DMS114 treated with DMSO at 0.1 percent for 48 hours (cell line): Measurements from ENCODE around the gene ZCCHC14.
"Not testable (repeated sequence)": the region's sequence is repeated elsewhere in the genome, so short reads cannot be mapped to it uniquely, and the experiment has no call there.

Source experiments
- DNase-seq: peaks from one replicate; lab custom pipeline; 2025; ENCODE audit not compliant: unreplicated experiment; lab: John Stamatoyannopoulos, UW

Gene ZCCHC14

DNA sequence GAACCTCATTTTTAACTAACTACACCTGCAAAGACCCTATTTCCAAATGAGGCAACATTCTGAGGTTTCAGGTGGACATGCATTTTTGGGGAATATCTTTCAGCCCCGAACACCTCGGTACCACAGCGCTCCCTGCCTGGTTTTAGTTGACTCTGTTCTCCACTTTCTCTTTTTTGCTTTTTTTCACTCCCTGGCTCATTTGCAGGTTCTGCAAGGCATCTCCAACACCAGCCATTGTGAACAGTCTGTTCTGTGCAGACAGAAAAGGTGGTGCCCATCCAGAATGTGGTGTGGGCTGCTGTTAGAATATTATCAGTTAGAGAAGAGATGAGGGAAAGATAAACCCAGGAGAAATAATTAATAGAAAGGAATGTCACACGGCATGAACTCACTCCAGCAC, 32.5 kb upstream of the ZCCHC14 start:
- no peak for DNase-seq

DNA sequence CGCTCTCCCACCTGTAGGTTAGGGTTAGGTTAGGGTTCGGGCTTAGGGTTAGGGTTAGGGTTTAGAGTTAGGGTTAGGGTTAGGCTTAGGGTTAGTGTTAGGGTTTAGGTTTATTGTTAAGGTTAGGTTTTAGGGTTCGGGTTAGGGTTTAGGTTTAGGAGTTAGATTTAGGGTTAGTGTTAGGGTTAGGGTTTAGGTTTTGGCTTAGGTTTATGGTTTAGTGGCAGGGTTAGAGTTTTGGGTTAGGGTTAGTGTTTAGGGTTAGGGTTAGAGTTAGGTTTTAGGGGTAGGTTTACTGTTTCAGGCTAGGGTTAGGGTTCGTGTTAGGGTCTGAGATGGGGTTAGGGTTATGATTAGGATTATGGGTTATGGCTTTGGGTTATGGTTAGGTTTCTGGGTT, 31.6 kb upstream of the ZCCHC14 start:
- no peak for DNase-seq

DNA sequence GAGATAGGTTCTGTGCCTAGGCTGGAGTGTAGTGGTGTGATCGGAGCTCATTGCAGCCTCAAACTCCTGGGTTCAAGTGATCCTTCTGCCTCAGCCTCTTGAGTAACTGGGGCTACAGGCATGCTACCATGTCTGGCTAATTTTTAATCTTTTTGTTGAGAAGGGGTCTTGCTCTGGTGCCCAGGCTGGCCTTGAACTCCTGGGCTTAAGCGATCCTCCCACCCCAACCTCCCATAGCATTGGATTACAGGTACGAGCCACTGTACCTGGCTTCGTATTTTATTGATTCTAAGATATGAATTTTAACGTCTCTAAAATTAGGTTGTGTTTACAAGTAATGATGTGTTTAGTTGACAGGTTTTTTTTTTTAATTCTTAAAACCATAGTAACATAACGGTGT, 30.8 kb upstream of the ZCCHC14 start:
- DNase-seq = not testable (repeated sequence)

DNA sequence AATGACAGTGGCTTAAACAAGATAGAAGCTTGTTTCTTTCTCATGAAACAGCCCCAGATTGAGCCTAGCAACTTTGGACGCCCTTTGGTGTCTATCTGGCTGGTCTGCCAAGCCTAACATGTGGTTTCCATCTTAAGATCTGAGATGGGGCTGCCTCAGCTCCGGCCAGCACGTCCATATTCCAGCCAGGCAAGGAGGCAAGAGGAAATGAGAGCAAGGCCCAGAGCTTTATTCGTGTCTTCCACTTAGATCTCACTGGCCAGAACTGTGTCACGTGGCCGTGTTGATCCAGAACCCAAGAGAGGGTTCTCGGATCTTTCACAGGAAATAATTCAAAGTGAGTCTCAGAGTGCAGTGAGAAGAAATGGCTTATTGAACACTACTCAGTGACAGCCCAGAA, 28.9 kb upstream of the ZCCHC14 start:
- not testable (repeated sequence) for DNase-seq

DNA sequence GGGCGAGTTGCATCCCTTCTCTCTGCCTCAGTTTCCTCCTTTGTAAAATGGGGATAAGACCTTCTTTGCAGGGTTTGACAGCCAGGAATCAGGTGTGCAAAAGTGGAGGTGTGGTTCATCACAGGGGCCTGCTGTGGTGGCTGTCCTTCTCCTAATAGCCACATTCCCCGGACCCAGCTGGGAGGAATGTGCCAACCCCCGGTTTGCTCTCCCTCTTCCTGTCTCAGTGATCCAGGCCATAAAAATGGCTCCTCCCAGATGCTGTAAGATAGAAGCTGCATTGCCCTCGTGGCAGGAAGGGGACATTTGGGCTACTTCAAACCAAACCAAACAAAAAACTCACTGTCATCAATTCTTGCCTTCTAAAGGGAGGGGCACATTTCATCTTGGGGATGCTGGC, 26.3 kb upstream of the ZCCHC14 start:
- DNase-seq = not testable (repeated sequence)

DNA sequence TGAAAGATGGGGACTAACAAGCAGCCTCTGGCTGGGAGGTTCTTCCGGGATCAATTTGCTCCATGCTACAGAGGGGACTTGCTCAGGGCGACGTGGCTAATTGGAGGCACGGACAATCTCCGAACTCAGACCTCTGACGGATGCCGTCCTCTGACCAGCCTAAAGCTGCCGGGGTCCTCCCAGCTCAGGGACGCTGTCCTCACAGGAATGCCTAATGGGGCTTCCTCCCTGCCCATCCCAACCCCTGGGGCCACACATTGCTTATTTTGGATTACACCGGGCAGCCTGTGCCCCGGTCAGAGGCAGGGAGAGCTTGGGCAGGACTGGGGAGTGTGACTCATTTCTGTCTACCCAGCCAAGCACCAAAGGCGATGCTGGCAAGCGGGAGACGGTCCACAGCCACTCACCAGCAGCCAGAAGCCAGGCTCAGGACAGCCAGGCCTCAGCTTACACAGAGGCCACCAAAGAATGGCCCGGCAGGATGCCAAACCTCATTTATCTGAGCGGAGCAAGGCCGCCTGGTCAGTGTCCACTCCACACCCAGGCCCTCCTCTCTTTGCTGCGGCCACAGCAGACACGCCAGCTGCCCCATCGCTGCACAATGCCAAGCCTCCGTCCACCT, 25.7 kb upstream of the ZCCHC14 start:
- not testable (repeated sequence) for DNase-seq

DNA sequence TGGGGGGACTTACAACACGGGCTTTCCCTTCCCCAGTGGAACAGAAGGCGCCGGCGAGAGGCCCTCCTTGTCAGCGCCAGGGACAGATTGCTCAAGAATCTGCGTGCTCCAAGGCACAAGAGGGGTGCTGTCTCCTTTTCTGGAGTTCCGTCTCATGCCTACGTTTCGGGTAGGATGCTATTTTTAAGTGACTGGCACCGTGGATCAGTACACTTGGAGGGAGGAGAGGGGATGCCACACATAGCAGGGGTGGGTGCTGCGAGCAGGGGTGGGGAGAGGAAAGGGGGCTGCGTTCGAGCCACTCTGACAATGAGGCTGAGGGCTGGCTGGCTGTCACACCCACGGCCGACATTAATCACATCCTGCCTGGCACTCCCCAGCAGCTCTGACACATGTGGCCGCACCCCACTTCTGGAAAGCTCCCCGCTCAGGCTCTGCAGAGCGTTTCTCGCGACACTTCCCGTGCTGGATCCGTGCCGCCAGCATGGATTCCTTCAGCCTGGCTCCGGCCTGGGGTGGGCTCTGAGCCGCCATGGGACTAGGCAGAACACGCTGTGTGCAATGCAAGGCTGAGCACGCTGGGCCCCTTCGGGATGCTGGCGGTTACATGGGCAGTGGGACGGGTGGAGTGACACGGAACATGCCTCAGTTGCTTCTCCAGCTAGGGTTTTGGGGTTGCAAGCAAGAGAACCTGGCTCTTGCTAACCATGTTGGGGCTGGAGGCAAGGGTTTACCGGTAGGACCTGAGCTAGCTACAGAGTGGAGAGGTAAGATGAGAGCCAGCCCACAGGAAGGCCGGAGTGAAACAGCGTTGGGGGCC, 25.0 kb upstream of the ZCCHC14 start:
- DNase-seq = not testable (repeated sequence)

DNA sequence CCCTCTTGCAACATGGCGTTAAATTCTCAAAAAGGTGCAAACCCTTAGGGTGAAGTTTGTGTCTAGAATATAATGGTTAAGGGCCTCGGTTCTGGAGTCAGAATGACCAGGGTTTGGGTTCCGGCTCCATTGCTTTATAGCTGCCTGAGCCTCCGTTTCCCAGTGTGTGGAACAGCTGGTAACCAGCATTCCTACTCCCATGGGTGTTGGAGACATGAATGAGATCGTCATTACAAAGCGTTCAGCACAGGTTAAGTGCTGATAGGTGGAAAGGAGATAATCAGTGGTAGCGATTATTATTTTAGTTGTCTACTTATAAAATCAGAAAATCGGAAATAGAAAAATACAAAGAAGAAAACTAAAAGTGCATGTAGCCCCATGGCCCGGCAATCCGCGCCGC, 23.5 kb upstream of the ZCCHC14 start:
- DNase-seq = no peak

DNA sequence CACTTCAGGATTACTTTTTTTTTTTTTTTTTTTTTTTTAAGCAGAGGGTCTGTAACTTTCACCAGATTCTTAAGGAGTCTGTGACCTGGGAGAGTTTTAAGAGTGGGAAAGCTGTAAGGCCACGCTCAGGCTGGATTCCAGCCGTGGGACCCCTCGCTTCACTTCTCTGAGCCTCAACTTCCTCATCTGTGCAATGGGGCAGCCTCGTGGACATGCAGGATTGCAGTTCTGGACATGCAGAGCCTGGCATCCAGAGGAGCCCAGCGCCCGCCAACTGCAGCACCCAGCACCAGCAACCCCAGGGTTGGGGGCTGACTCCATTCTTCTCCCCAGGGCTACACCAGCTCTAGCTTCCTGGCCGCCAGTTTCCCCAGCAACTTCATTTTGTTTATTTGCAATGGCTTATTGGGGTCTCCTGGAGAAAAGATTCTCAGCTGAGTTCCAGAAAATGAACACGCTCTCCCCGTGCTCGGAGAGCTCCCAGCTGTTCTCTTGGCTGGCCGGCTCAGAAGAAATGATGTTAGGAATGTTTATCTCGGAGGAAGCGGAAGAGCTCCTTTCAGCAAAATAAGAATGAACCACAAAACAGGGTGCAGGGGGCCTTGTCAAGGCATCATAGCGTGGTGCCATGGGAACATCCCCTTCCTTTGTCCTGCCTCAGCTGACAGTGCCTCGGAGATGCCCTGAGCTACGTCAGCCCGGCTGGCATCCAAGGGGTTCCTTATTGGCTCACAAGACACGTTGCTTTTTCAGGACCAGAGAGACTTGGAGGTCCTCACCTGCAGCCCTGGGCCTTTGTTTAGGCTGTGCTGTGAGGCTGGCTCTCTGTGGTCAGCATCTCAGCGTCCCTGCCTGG, 22.9 kb upstream of the ZCCHC14 start:
- DNase-seq = no peak

DNA sequence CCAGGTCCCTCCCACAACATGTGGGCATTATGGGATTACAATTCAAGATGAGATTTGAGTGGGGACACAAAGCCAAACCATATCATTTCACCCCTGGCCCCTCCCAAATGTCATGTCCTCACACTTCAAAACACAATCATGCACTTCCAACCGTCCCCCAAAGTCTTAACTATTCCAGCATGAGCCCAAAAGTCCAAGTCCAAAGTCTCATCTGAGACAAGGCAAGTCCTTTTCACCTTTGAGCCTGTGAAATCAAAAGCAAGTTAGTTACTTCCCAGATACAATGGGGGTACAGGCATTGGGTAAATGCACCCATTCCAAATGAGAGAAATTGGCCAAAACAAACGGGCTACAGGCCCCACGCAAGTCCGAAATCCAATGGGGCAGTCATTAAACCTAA, 17.0 kb upstream of the ZCCHC14 start:
- DNase-seq = not testable (repeated sequence)

DNA sequence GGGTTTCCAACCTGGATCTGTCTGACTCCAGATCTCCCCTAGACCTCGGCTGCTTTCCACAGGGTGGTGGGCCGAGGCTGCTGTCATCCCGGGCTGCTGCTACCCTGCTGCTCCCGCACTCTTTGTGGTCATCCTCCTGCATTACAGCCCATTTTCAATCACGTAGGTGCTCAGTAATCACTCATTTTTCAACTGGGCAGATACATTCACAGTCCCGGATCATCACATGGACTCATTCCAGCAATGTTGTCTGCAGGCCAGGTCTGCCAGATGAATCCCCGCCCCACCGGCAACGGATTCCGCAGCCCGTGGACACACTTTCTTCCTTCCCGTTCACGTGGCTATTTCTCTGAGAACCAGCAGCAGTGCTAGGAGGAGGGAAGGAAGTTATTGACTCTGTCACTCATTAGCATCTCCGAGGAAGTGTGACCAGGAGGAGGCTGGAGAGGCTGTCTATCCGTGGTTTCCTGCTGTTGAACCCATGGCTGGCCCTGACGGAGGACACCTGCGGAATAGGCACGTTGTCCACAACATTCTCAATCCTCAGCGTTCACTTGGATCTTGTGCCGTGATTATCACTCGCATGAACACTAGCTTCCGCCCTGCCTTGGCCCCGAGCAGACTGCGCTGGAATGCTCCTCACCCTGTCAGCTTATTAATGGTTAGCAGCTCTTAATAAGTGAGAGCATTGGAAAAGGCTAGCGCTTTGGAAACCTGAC, 14.7 kb upstream of the ZCCHC14 start:
- DNase-seq = no peak

DNA sequence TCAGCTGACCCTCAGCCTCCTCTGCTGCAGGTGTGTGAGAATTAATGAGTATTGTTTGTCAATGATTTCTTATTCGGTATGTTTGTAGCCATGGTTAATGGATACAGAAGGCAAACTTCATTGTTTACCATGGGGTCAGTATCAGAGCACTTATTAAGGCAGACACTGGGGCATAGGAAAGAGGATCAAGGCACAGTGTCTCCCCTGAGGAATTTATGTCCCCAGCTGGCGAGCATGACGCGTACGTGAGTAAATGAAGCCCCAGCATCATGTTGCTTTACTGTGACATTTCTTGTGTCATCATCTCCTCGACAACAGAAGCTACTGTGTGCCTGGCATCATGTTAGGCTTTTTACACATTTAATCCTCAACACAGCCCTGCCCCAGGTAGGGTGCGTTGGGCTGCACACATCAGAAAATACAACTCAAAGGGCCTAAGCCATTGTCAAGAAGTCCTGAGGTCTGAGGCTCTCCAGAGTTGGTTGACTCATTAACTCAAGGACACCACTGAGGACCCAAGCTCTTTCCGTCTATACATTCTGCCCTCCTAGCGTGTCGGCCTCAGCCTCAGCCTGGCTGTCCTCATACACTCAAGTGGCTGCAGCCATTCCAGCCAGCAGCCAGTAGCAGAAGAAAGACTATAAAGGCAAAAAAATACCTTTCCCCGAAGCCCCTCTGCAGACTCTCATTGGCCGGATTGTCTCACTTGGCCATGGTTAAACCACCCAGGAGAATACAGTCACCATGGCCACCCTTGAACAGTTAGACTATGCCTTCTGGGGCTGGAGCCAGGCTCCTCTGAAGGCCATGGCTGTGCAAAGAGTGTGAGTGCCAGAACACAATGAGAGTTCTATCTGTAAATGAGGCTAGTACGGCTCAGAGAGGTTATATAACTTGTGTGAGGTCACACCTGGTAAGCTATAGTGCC, 13.9 kb upstream of the ZCCHC14 start:
- DNase-seq = no peak

DNA sequence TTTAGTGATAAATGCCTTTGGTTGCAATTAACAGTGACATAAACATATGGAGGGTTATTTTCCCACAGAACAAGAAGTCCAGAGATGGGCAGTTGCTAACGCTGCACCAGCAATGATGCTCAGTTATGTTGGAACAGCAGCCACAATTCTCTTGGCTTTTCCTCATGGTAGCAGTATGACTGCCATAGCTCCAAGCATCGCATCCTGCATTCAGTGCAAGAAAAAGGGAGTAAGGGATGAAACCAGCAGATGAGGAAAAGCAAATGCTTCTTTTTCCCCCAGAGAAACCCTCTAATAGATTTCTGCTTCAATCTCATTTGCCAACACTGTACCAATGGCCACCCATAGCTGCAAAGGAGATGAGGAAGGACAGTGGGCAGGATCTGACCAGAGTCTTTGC, 13.0 kb upstream of the ZCCHC14 start:
- DNase-seq = no peak

DNA sequence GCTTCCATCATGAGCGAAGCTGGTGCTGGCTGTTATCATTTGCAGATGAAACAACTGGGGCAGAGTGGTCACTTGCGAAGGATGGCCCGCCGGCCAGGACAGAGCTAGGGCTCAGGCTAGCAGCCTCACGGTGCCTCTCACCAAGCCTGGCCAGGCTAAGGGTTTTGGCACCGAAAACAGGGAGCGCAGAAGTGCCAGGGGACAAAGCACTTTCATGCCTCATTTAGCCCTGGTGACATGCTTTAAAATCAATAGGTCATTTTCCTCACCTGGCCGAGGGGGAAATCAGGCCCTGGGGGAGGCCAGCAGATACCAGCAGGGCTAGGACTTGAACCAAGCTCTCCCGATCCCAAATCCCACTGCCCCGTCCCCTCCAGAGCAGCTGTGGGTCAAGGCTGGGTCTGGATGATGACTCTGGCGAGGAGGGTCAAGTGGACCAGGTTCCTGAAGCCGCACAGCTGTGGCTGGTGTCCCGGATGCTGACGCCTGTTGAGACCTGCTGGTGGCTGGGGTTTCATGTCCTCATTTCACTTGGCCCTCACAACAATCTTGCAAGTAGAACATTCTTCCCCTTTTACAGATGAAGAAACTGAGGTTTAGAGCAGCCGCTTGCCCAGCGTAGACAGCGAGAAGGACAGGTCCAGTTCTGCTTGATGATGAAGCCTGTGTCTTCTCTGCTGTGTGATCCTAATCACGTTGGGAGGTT, 10.6 kb upstream of the ZCCHC14 start:
- not testable (repeated sequence) for DNase-seq

DNA sequence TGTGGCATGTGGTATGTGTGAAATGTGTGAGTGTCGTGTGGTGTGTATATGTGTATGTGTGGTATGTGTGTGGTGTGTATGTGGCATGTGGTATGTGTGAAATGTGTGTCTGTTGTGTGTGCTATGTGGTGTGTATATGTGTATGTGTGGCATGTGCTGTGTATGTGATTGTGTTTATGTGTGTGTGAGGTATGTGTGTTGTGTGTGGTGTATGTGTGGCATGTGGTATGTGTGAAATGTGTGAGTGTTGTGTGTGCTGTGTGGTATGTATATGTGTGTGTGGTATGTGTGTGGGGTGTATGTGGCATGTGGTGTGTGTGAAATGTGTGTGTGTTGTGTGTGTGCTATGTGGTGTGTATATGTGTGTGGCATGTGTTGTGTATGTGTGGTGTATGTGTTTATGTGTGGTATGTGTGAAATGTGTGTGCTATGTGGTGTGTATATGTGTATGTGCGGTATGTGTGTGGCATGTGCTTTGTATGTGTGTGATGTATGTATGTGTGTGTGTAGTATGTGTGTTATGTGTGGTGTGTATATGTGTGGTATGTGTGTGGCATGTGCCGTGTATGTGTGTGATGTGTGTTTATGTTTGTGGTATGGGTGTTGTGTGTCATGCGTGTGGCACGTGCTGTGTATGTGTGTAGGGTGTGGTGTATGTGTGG, 9.6 kb upstream of the ZCCHC14 start:
- DNase-seq = no peak

DNA sequence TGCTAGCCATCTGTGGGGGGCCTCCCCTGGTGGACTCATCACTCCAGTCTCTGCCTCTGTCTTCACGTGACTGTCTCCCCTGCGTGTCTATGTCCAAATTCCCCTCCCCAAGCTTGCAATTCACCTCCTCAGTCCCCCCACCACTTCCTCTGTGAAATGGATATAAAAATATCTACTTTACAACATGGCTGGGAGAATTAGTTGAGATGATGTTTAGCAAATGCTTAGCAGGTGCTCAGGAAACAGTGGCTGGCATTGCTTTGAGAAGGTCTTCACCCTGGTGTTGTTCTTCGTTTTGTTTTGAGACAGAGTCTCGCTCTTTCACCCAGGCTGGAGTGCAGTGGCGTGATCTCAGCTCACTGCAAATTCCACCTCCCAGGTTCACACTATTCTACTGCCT, 8.3 kb upstream of the ZCCHC14 start:
- no peak for DNase-seq

DNA sequence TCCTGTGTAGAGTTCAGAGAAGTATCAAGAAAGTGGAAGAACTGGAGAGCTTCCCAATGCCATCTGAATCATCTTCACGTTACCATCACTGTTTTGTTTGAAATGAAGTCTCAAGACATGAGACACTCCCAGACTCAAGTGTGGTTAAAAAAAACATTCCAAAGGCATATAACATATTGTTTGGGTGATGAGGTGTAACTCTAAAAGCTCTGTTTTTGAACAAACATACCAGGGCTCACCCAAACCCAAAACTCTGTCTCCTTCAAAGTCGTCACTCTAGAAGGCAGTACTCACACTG, 6.3 kb upstream of the ZCCHC14 start:
- no peak for DNase-seq

DNA sequence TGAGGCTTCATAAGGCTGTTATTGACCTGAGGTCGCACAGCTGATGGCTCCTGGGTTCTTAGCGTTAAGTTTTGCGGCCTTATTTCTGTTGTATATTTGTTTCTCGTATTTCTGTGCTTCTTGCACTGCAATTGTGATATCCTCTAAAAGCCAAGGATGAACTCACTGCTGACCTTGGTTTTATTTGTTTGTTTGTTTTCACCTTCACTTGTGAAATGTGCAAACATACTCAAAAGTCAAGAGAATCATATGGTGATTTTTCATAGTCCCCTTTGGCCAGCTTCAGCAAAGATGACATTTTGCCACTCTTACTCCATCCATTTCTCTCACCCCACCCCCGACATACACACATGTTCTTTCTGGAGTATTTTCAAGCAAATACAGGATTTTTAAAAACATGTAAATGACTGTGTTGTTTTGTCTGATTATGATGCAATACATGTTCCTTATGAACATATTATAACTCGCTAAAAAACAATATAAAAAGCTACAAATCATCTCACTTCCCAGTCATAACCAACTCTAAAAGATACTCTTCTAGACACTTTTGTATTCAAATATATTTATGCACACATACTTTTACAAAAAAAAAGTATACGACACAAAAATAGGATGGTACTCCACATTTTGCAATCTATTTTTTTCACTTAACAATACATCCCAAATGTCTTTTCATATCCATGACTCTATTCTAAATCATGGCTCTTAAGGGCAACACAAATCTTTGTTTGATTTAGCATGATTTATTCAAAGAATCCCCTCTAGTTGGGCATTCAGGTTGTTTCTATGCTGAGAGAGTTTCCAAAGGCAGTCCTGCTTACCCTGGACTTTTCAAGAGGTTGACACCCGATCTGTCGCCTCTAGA, 5.7 kb upstream of the ZCCHC14 start:
- no peak for DNase-seq
